PC-3 (cell line): ENCODE data around the gene RALGDS.

Experiments
- CTCF ChIP-seq: fragments of 300-600 bp; sonication (generic); conservative IDR thresholded peaks from 2 replicates; pipeline ENCODE4 v1.5.1; 2017; ENCODE audit warnings: antibody characterized with exemption, low read depth, mild to moderate bottlenecking, low read length
- EZH2 ChIP-seq: fragments of 300-600 bp; sonication (generic); IDR thresholded peaks from one replicate; pipeline ENCODE4 v1.6.1; 2017; ENCODE audit warnings: antibody characterized with exemption, mild to moderate bottlenecking, low read length; ENCODE audit not compliant: unreplicated experiment
- EZH2phosphoT487 ChIP-seq: fragments of 300-600 bp; sonication (generic); IDR thresholded peaks from 2 replicates; pipeline ENCODE4 v1.6.1; 2018; ENCODE audit warnings: mild to moderate bottlenecking, antibody characterized with exemption, low read length, borderline replicate concordance

DNA sequence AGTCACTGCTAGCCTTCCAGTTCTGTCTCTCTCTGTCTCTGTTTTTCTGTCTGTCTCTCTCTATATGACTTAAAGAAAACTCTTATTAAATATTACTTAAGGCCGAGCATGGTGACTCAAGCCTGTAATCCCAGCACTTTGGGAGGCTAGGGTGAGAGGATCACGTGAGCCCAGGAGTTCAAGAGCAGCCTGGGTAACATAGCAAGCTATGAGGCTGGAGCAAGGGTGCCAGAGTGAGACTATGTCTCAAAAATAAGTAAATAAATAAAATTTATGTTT lies 44.4 kb upstream of the RALGDS start:
- no peak for TF ChIP-seq EZH2
- TF ChIP-seq CTCF: no peak
- TF ChIP-seq EZH2phosphoT487: no peak
